Measurements from ENCODE around the gene NAGLU.
"Not testable (repeated sequence)": the region's sequence is repeated elsewhere in the genome, so short reads cannot be mapped to it uniquely, and the experiment has no call there.

The NAGLU gene

GRCh38 chr17:42545755-42546505 is 9.9 kb downstream of the NAGLU start:
- not testable (repeated sequence) for DNase-seq (ENCODE audit: low read depth in 2 of 2)

GRCh38 chr17:42547001-42547461 is 11.0 kb downstream of the NAGLU start:
- no peak for DNase-seq (ENCODE audit: low read depth in 2 of 2)

GRCh38 chr17:42547698-42548069 is 11.6 kb downstream of the NAGLU start:
- no peak for DNase-seq (ENCODE audit: low read depth in 2 of 2)

GRCh38 chr17:42548070-42548837 is 12.2 kb downstream of the NAGLU start:
- peak; percentile 56 to 74 for DNase-seq (ENCODE audit: low read depth in 2 of 2)

GRCh38 chr17:42548993-42549755 is 13.1 kb downstream of the NAGLU start:
- no peak for DNase-seq (ENCODE audit: low read depth in 2 of 2)

GRCh38 chr17:42552736-42553135 is 16.7 kb downstream of the NAGLU start, which contains the start of gene HSD17B1:
Gene HSD17B1, plus strand, starts transcription at chr17:42552923. Its CDS starts 11 bp downstream, at chr17:42552934.
- not testable (repeated sequence) for DNase-seq (ENCODE audit: low read depth in 2 of 2)

- no peak for DNase-seq (ENCODE audit: low read depth in 2 of 2)
These were observed 17.2 kb downstream of the NAGLU start for GRCh38 chr17:42553161-42553818.

GRCh38 chr17:42553866-42554249 is 17.8 kb downstream of the NAGLU start:
- no peak for DNase-seq (ENCODE audit: low read depth in 2 of 2)

- DNase-seq (ENCODE audit: low read depth in 2 of 2), result peak; percentile 40 to 68
These were observed 18.4 kb downstream of the NAGLU start for GRCh38 chr17:42554250-42555121.

GRCh38 chr17:42555122-42555622 is 19.1 kb downstream of the NAGLU start:
- no peak for DNase-seq (ENCODE audit: low read depth in 2 of 2)

GRCh38 chr17:42555961-42556617 is 20.0 kb downstream of the NAGLU start:
- DNase-seq (ENCODE audit: low read depth in 2 of 2), result not testable (repeated sequence)

- no peak for DNase-seq (ENCODE audit: low read depth in 2 of 2)
These were observed 23.0 kb downstream of the NAGLU start for GRCh38 chr17:42559075-42559474.

- DNase-seq (ENCODE audit: low read depth in 2 of 2), result no peak
These were observed 24.2 kb downstream of the NAGLU start for GRCh38 chr17:42560246-42560645.

GRCh38 chr17:42561897-42562387 is 25.9 kb downstream of the NAGLU start, which contains the start of gene COASY:
Gene COASY, plus strand, starts transcription at chr17:42562148. Its CDS starts 475 bp downstream, at chr17:42562623.
- peak; percentile 85 to 87 for DNase-seq (ENCODE audit: low read depth in 2 of 2)

GRCh38 chr17:42562388-42563142 is 26.5 kb downstream of the NAGLU start:
- no peak for DNase-seq (ENCODE audit: low read depth in 2 of 2)

- DNase-seq (ENCODE audit: low read depth in 2 of 2), result no peak
These were observed 27.1 kb downstream of the NAGLU start for GRCh38 chr17:42563143-42563509.

- DNase-seq (ENCODE audit: low read depth in 2 of 2), result no peak
These were observed 27.5 kb downstream of the NAGLU start for GRCh38 chr17:42563543-42563942.

GRCh38 chr17:42563950-42564349 is 27.9 kb downstream of the NAGLU start:
- no peak for DNase-seq (ENCODE audit: low read depth in 2 of 2)

Measured in stimulated activated CD8-positive, alpha-beta memory T cell treated with anti-CD3 and anti-CD28 coated beads, Interleukin-7, amount 100 ng/mL, for 4 hours (primary cell).